Measurements from ENCODE around the gene CFAP100.

DNA sequence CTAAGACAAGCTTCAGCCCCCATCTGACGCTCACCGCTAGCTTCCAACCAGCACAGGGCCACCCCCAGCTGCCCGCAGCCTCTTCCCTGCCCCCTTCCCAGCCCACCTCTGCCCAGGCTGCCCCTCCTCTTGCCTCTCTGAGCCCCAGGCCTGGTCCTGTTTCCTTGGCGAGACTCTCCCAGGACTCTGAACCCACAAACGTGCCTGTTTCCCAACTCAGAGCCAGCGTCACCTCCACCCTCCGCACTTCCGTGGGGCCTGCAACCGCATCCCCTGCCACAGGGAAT, 45.9 kb downstream of the CFAP100 start:
- TF ChIP-seq ZNF253 (CRISPR knock-in tag; conservative IDR thresholded peaks at IDR 0.05) (no peak), ZNF76 (CRISPR knock-in tag; IDR thresholded peaks at IDR 0.05; ENCODE audit: borderline replicate concordance) (no peak), BCOR (IDR thresholded peaks at IDR 0.05) (no peak), ZFX (CRISPR knock-in tag; IDR thresholded peaks at IDR 0.05) (no peak), SMC3 (conservative IDR thresholded peaks at IDR 0.05; ENCODE audit: insufficient read depth, low read depth, low read length) (no peak), SP2 (IDR thresholded peaks at IDR 0.05; ENCODE audit: extremely low read depth, low read depth, low read length, poor library complexity, severe bottlenecking) (no peak), POU5F1 (IDR thresholded peaks at IDR 0.05; ENCODE audit: borderline replicate concordance, low read depth, low read length, partially characterized antibody) (no peak), CBX5 (IDR thresholded peaks at IDR 0.05; ENCODE audit: borderline replicate concordance, low read depth) (no peak)
- TF ChIP-seq, protein P1, sequence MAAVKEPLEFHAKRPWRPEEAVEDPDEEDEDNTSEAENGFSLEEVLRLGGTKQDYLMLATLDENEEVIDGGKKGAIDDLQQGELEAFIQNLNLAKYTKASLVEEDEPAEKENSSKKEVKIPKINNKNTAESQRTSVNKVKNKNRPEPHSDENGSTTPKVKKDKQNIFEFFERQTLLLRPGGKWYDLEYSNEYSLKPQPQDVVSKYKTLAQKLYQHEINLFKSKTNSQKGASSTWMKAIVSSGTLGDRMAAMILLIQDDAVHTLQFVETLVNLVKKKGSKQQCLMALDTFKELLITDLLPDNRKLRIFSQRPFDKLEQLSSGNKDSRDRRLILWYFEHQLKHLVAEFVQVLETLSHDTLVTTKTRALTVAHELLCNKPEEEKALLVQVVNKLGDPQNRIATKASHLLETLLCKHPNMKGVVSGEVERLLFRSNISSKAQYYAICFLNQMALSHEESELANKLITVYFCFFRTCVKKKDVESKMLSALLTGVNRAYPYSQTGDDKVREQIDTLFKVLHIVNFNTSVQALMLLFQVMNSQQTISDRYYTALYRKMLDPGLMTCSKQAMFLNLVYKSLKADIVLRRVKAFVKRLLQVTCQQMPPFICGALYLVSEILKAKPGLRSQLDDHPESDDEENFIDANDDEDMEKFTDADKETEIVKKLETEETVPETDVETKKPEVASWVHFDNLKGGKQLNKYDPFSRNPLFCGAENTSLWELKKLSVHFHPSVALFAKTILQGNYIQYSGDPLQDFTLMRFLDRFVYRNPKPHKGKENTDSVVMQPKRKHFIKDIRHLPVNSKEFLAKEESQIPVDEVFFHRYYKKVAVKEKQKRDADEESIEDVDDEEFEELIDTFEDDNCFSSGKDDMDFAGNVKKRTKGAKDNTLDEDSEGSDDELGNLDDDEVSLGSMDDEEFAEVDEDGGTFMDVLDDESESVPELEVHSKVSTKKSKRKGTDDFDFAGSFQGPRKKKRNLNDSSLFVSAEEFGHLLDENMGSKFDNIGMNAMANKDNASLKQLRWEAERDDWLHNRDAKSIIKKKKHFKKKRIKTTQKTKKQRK (IDR thresholded peaks at IDR 0.05; ENCODE audit: borderline replicate concordance, low read depth, low read length), result no peak
- TF ChIP-seq, protein P2, sequence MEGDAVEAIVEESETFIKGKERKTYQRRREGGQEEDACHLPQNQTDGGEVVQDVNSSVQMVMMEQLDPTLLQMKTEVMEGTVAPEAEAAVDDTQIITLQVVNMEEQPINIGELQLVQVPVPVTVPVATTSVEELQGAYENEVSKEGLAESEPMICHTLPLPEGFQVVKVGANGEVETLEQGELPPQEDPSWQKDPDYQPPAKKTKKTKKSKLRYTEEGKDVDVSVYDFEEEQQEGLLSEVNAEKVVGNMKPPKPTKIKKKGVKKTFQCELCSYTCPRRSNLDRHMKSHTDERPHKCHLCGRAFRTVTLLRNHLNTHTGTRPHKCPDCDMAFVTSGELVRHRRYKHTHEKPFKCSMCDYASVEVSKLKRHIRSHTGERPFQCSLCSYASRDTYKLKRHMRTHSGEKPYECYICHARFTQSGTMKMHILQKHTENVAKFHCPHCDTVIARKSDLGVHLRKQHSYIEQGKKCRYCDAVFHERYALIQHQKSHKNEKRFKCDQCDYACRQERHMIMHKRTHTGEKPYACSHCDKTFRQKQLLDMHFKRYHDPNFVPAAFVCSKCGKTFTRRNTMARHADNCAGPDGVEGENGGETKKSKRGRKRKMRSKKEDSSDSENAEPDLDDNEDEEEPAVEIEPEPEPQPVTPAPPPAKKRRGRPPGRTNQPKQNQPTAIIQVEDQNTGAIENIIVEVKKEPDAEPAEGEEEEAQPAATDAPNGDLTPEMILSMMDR (IDR thresholded peaks at IDR 0.05 in 2 of 3, conservative IDR thresholded peaks at IDR 0.05 in 1 of 3; ENCODE audit: insufficient read depth in 2 of 3, low read depth in 1 of 3, low read length in 3 of 3), result no peak
- TF ChIP-seq, protein P3, sequence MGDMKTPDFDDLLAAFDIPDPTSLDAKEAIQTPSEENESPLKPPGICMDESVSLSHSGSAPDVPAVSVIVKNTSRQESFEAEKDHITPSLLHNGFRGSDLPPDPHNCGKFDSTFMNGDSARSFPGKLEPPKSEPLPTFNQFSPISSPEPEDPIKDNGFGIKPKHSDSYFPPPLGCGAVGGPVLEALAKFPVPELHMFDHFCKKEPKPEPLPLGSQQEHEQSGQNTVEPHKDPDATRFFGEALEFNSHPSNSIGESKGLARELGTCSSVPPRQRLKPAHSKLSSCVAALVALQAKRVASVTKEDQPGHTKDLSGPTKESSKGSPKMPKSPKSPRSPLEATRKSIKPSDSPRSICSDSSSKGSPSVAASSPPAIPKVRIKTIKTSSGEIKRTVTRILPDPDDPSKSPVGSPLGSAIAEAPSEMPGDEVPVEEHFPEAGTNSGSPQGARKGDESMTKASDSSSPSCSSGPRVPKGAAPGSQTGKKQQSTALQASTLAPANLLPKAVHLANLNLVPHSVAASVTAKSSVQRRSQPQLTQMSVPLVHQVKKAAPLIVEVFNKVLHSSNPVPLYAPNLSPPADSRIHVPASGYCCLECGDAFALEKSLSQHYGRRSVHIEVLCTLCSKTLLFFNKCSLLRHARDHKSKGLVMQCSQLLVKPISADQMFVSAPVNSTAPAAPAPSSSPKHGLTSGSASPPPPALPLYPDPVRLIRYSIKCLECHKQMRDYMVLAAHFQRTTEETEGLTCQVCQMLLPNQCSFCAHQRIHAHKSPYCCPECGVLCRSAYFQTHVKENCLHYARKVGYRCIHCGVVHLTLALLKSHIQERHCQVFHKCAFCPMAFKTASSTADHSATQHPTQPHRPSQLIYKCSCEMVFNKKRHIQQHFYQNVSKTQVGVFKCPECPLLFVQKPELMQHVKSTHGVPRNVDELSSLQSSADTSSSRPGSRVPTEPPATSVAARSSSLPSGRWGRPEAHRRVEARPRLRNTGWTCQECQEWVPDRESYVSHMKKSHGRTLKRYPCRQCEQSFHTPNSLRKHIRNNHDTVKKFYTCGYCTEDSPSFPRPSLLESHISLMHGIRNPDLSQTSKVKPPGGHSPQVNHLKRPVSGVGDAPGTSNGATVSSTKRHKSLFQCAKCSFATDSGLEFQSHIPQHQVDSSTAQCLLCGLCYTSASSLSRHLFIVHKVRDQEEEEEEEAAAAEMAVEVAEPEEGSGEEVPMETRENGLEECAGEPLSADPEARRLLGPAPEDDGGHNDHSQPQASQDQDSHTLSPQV (IDR thresholded peaks at IDR 0.05), result no peak
- TF ChIP-seq, protein P4, sequence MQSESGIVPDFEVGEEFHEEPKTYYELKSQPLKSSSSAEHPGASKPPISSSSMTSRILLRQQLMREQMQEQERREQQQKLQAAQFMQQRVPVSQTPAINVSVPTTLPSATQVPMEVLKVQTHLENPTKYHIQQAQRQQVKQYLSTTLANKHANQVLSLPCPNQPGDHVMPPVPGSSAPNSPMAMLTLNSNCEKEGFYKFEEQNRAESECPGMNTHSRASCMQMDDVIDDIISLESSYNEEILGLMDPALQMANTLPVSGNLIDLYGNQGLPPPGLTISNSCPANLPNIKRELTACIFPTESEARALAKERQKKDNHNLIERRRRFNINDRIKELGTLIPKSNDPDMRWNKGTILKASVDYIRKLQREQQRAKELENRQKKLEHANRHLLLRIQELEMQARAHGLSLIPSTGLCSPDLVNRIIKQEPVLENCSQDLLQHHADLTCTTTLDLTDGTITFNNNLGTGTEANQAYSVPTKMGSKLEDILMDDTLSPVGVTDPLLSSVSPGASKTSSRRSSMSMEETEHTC (IDR thresholded peaks at IDR 0.05), result no peak

Data from K562 (cell line).